WTC11 (cell line): Measurements from ENCODE around the gene DIAPH1. TPM values are rescaled to one million over a fixed set of nuclear protein-coding genes. Genes with fewer than 3 reads are reported as not detected.

Experiments used
- ATAC-seq: fragments of 200-7000 bp; cut with Tn5 transposase; 2 replicates; pipeline ENCODE4 v1.10.0; 2021; ENCODE audit warnings: mild to moderate bottlenecking, moderate library complexity
- CTCF ChIA-PET: fragments of 300-600 bp; sonication (Branson Sonifier 250); formaldehyde crosslinking; loops from one replicate; lab custom pipeline; 2021; ENCODE audit warnings: antibody characterized with exemption; lab: Charles Lee
- POLR2A ChIA-PET: fragments of 350-600 bp; sonication (Branson Sonifier 250); formaldehyde crosslinking; loops from one replicate; lab custom pipeline; 2021; ENCODE audit warnings: antibody characterized with exemption; lab: Charles Lee
- DNase-seq: peaks from one replicate; pipeline ENCODE4 v3.0.0; 2021; ENCODE audit warnings: low spot score
- H3K27ac Mint-ChIP-seq: 2 replicates; pipeline ENCODE4 v1.8.0; 2021; ENCODE audit warnings: mixed read lengths
- H3K27me3 Mint-ChIP-seq: 2 replicates; pipeline ENCODE4 v1.8.0; 2021; ENCODE audit warnings: low read depth, mild to moderate bottlenecking, moderate library complexity, mixed read lengths
- H3K36me3 Mint-ChIP-seq: 2 replicates; pipeline ENCODE4 v1.8.0; 2021; ENCODE audit warnings: mixed read lengths
- H3K4me1 Mint-ChIP-seq: 2 replicates; pipeline ENCODE4 v1.8.0; 2022; ENCODE audit warnings: mixed read lengths
- H3K4me3 Mint-ChIP-seq: 2 replicates; pipeline ENCODE4 v1.8.0; 2021; ENCODE audit warnings: mild to moderate bottlenecking, moderate library complexity, mixed read lengths
- H3K9me3 Mint-ChIP-seq: 2 replicates; pipeline ENCODE4 v1.8.0; 2021; ENCODE audit warnings: mixed read lengths
- ATF1 ChIP-seq: sonication (generic); formaldehyde crosslinking; IDR thresholded peaks from 2 replicates; pipeline ENCODE4 v1.8.1; 2023; ENCODE audit warnings: mild to moderate bottlenecking, moderate library complexity, missing genetic modification reagents
- CREM ChIP-seq: sonication (generic); formaldehyde crosslinking; IDR thresholded peaks from 2 replicates; pipeline ENCODE4 v1.8.1; 2022; ENCODE audit warnings: mild to moderate bottlenecking, missing genetic modification reagents, moderate library complexity
- ELF4 ChIP-seq: sonication (generic); formaldehyde crosslinking; IDR thresholded peaks from 2 replicates; pipeline ENCODE4 v1.8.1; 2022; ENCODE audit warnings: low read depth, mild to moderate bottlenecking, moderate library complexity, missing genetic modification reagents
- EMX1 ChIP-seq: fragments of 250-450 bp; sonication (Bioruptor Pico); IDR thresholded peaks from 2 replicates; pipeline ENCODE4 v1.8.0; 2021; ENCODE audit warnings: mild to moderate bottlenecking
- FOXK1 ChIP-seq: sonication (generic); formaldehyde crosslinking; IDR thresholded peaks from 2 replicates; pipeline ENCODE4 v1.8.0; 2022; ENCODE audit warnings: mild to moderate bottlenecking, moderate library complexity, missing genetic modification reagents
- GABPB1 ChIP-seq: sonication (generic); formaldehyde crosslinking; IDR thresholded peaks from 2 replicates; pipeline ENCODE4 v1.8.1; 2023; ENCODE audit warnings: mild to moderate bottlenecking, missing genetic modification reagents
- GRHL2 ChIP-seq: fragments of 250-450 bp; sonication (Bioruptor Pico); IDR thresholded peaks from 2 replicates; pipeline ENCODE4 v1.8.0; 2022; ENCODE audit warnings: mild to moderate bottlenecking, moderate library complexity; ENCODE audit not compliant: insufficient replicate concordance, severe bottlenecking
- HMGA2 ChIP-seq: fragments of 250-450 bp; sonication (Bioruptor Pico); IDR thresholded peaks from 2 replicates; pipeline ENCODE4 v1.4.0; 2021; ENCODE audit warnings: mild to moderate bottlenecking, moderate library complexity
- JAZF1 ChIP-seq: fragments of 250-450 bp; sonication (Bioruptor Pico); IDR thresholded peaks from 2 replicates; pipeline ENCODE4 v1.9.0; 2021; ENCODE audit warnings: moderate library complexity, mild to moderate bottlenecking, inconsistent platforms
- NFATC4 ChIP-seq: fragments of 250-450 bp; sonication (Bioruptor Pico); IDR thresholded peaks from 2 replicates; pipeline ENCODE4 v1.9.0; 2021; ENCODE audit warnings: mild to moderate bottlenecking
- PRRX2 ChIP-seq: fragments of 250-450 bp; sonication (Bioruptor Pico); IDR thresholded peaks from 2 replicates; pipeline ENCODE4 v1.8.0; 2021; ENCODE audit warnings: mild to moderate bottlenecking
- RELA ChIP-seq: sonication (generic); formaldehyde crosslinking; IDR thresholded peaks from 2 replicates; pipeline ENCODE4 v1.8.1; 2022; ENCODE audit warnings: missing genetic modification reagents, mild to moderate bottlenecking, borderline replicate concordance
- RORB ChIP-seq: fragments of 250-450 bp; sonication (Bioruptor Pico); IDR thresholded peaks from 2 replicates; pipeline ENCODE4 v1.9.0; 2021; ENCODE audit warnings: mild to moderate bottlenecking
- SMAD4 ChIP-seq: sonication (generic); formaldehyde crosslinking; IDR thresholded peaks from 2 replicates; pipeline ENCODE4 v1.8.0; 2022; ENCODE audit warnings: mild to moderate bottlenecking, missing genetic modification reagents
- TCF7 ChIP-seq: sonication (generic); formaldehyde crosslinking; IDR thresholded peaks from 2 replicates; pipeline ENCODE4 v1.8.0; 2022; ENCODE audit warnings: mild to moderate bottlenecking, low read depth, missing genetic modification reagents, moderate library complexity
- ZNF232 ChIP-seq: sonication (generic); formaldehyde crosslinking; IDR thresholded peaks from 2 replicates; pipeline ENCODE4 v1.8.0; 2022; ENCODE audit warnings: mild to moderate bottlenecking, missing genetic modification reagents
- total RNA-seq: library from RNA; stranded (reverse); gene quantifications from 3 replicates; pipeline ENCODE4 v1.2.3, GENCODE V29; 2021
- TF ChIP-seq, protein P1 (sequence below): fragments of 250-450 bp; sonication (Bioruptor Pico); IDR thresholded peaks from 2 replicates; pipeline ENCODE4 v2.1.2; 2022; ENCODE audit warnings: mild to moderate bottlenecking, moderate library complexity
- TF ChIP-seq, protein P2 (sequence below): fragments of 250-450 bp; sonication (Bioruptor Pico); IDR thresholded peaks from 2 replicates; pipeline ENCODE4 v1.9.0; 2021; ENCODE audit warnings: moderate library complexity, mild to moderate bottlenecking, inconsistent platforms, borderline replicate concordance
- TF ChIP-seq, protein P3 (sequence below): sonication (generic); formaldehyde crosslinking; IDR thresholded peaks from 2 replicates; pipeline ENCODE4 v1.8.1; 2023; ENCODE audit warnings: mild to moderate bottlenecking, missing genetic modification reagents, moderate library complexity
- TF ChIP-seq, protein P4 (sequence below): fragments of 250-450 bp; sonication (Bioruptor Pico); IDR thresholded peaks from 2 replicates; pipeline ENCODE4 v1.9.0; 2021; ENCODE audit warnings: mild to moderate bottlenecking, borderline replicate concordance
- TF ChIP-seq, protein P5 (sequence below): sonication (generic); formaldehyde crosslinking; IDR thresholded peaks from 2 replicates; pipeline ENCODE4 v1.8.1; 2022; ENCODE audit warnings: low read depth, mild to moderate bottlenecking, moderate library complexity, missing genetic modification reagents, borderline replicate concordance

The DIAPH1 gene
- total RNA-seq, 1 experiment from 2014 or later = 109 TPM

DNA sequence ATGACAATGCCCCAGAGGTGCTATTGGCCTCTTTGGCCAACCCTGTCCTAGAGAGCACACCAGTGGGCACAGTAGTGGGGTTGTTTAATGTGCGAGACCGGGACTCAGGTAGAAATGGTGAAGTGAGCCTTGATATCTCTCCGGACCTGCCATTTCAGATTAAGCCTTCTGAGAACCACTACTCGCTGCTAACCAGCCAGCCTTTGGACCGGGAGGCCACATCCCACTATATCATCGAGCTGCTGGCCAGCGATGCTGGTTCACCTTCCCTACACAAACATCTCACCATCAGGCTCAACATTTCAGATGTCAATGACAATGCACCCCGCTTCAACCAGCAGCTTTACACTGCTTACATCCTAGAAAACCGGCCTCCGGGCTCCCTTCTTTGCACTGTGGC lies 128.5 kb downstream of the DIAPH1 start:
- CTCF ChIA-PET = interaction anchor here (4.1 kb wide), 1 partner anchor 12 kb away, joined by 36 read pairs; no protein-coding TSS in a partner anchor

DNA sequence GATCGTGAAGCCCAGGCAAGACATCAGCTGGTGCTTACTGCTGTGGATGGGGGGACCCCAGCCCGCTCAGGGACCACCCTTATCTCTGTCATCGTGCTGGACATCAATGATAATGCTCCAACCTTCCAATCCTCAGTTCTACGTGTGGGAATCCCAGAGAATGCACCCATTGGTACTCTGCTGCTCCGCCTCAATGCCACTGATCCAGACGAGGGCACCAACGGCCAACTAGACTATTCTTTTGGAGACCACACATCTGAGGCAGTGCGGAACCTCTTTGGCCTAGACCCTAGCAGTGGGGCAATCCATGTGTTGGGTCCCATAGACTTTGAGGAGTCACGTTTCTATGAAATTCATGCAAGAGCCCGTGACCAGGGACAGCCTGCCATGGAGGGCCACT lies 129.0 kb downstream of the DIAPH1 start:
- ATAC-seq (no peak), DNase-seq (no peak)
- H3K27me3 Mint-ChIP-seq = peaks cover 77% of the 10 kb centered on the region
- peaks cover 16% of the 10 kb centered on the region for H3K36me3 Mint-ChIP-seq
- H3K9me3 Mint-ChIP-seq = no peaks in the 10 kb centered on the region
- ChIA-PET CTCF (interaction anchor here (1.2 to 4.1 kb wide), 4 partner anchors 11 to 77 kb away, joined by 4 to 36 read pairs (median 10); partner anchors contain the start of genes PCDHGA10, PCDHGA11 and PCDHGC3), POLR2A (no interaction called here)
- no peak overlapping the region for H3K4me3 Mint-ChIP-seq
- no peak for TF ChIP-seq CREM (CRISPR knock-in tag)
- no peak for TF ChIP-seq GRHL2 (CRISPR knock-in tag)
- no peak for TF ChIP-seq ELF4
- no peak for TF ChIP-seq GABPB1 (CRISPR knock-in tag)
- TF ChIP-seq, protein P1, sequence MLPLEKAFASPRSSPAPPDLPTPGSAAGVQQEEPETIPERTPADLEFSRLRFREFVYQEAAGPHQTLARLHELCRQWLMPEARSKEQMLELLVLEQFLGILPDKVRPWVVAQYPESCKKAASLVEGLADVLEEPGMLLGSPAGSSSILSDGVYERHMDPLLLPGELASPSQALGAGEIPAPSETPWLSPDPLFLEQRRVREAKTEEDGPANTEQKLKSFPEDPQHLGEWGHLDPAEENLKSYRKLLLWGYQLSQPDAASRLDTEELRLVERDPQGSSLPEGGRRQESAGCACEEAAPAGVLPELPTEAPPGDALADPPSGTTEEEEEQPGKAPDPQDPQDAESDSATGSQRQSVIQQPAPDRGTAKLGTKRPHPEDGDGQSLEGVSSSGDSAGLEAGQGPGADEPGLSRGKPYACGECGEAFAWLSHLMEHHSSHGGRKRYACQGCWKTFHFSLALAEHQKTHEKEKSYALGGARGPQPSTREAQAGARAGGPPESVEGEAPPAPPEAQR (CRISPR knock-in tag) = no peak
- no peak for TF ChIP-seq RELA
- TF ChIP-seq, protein P2, sequence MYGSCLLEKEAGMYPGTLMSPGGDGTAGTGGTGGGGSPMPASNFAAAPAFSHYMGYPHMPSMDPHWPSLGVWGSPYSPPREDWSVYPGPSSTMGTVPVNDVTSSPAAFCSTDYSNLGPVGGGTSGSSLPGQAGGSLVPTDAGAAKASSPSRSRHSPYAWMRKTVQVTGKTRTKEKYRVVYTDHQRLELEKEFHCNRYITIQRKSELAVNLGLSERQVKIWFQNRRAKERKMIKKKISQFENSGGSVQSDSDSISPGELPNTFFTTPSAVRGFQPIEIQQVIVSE = no peak
- TF ChIP-seq, protein P3, sequence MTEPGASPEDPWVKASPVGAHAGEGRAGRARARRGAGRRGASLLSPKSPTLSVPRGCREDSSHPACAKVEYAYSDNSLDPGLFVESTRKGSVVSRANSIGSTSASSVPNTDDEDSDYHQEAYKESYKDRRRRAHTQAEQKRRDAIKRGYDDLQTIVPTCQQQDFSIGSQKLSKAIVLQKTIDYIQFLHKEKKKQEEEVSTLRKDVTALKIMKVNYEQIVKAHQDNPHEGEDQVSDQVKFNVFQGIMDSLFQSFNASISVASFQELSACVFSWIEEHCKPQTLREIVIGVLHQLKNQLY (CRISPR knock-in tag) = no peak
- TF ChIP-seq, protein P4, sequence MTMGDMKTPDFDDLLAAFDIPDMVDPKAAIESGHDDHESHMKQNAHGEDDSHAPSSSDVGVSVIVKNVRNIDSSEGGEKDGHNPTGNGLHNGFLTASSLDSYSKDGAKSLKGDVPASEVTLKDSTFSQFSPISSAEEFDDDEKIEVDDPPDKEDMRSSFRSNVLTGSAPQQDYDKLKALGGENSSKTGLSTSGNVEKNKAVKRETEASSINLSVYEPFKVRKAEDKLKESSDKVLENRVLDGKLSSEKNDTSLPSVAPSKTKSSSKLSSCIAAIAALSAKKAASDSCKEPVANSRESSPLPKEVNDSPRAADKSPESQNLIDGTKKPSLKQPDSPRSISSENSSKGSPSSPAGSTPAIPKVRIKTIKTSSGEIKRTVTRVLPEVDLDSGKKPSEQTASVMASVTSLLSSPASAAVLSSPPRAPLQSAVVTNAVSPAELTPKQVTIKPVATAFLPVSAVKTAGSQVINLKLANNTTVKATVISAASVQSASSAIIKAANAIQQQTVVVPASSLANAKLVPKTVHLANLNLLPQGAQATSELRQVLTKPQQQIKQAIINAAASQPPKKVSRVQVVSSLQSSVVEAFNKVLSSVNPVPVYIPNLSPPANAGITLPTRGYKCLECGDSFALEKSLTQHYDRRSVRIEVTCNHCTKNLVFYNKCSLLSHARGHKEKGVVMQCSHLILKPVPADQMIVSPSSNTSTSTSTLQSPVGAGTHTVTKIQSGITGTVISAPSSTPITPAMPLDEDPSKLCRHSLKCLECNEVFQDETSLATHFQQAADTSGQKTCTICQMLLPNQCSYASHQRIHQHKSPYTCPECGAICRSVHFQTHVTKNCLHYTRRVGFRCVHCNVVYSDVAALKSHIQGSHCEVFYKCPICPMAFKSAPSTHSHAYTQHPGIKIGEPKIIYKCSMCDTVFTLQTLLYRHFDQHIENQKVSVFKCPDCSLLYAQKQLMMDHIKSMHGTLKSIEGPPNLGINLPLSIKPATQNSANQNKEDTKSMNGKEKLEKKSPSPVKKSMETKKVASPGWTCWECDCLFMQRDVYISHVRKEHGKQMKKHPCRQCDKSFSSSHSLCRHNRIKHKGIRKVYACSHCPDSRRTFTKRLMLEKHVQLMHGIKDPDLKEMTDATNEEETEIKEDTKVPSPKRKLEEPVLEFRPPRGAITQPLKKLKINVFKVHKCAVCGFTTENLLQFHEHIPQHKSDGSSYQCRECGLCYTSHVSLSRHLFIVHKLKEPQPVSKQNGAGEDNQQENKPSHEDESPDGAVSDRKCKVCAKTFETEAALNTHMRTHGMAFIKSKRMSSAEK (CRISPR knock-in tag) = no peak
- H3K27ac Mint-ChIP-seq = no peak overlapping the region
- peaks cover 54% of the 10 kb centered on the region for H3K4me1 Mint-ChIP-seq

More for the DNA sequence above, 128.5 kb downstream of the DIAPH1 start:
- POLR2A ChIA-PET = no interaction called here
- Mint-ChIP-seq H3K4me3 (no peak overlapping the region), H3K27ac (no peak overlapping the region), H3K27me3 (peaks cover 73% of the 10 kb centered on the region), H3K4me1 (peaks cover 54% of the 10 kb centered on the region), H3K9me3 (no peaks in the 10 kb centered on the region), H3K36me3 (peaks cover 16% of the 10 kb centered on the region)
- TF ChIP-seq HMGA2 (CRISPR knock-in tag) = no peak
- no peak for TF ChIP-seq NFATC4 (CRISPR knock-in tag)
- TF ChIP-seq ATF1 (CRISPR knock-in tag) = no peak
- no peak for TF ChIP-seq EMX1 (CRISPR knock-in tag)
- no peak for TF ChIP-seq JAZF1 (CRISPR knock-in tag)
- TF ChIP-seq FOXK1 = no peak
- TF ChIP-seq, protein P5, sequence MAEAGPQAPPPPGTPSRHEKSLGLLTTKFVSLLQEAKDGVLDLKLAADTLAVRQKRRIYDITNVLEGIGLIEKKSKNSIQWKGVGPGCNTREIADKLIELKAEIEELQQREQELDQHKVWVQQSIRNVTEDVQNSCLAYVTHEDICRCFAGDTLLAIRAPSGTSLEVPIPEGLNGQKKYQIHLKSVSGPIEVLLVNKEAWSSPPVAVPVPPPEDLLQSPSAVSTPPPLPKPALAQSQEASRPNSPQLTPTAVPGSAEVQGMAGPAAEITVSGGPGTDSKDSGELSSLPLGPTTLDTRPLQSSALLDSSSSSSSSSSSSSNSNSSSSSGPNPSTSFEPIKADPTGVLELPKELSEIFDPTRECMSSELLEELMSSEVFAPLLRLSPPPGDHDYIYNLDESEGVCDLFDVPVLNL (CRISPR knock-in tag) = no peak
- TF ChIP-seq PRRX2 = no peak
- TF ChIP-seq RORB (CRISPR knock-in tag) = no peak
- no peak for TF ChIP-seq SMAD4
- no peak for TF ChIP-seq ZNF232
- no peak for TF ChIP-seq GRHL2 (CRISPR knock-in tag)
- TF ChIP-seq TCF7 = no peak
- DNase-seq (no peak), ATAC-seq (no peak)
